AG09309 (cell line): ENCODE data around the gene WDR54.

Experiments
- DNase-seq: peaks from one replicate; pipeline ENCODE4 v3.0.0-alpha.2; 2010; ENCODE audit warnings: low read depth
- H3K4me3 ChIP-seq: 2 replicates; pipeline ENCODE4 v1.5.1; 2011; ENCODE audit warnings: mild to moderate bottlenecking, low read depth, low read length, moderate library complexity; ENCODE audit not compliant: control insufficient read depth
- TF ChIP-seq, protein P1 (sequence below): IDR thresholded peaks from 2 replicates; pipeline ENCODE4 v1.5.1; 2011; ENCODE audit warnings: mild to moderate bottlenecking, low read depth, low read length, inconsistent platforms; ENCODE audit not compliant: insufficient read depth, control insufficient read depth; ENCODE audit errors: missing control alignments

Gene WDR54

DNA sequence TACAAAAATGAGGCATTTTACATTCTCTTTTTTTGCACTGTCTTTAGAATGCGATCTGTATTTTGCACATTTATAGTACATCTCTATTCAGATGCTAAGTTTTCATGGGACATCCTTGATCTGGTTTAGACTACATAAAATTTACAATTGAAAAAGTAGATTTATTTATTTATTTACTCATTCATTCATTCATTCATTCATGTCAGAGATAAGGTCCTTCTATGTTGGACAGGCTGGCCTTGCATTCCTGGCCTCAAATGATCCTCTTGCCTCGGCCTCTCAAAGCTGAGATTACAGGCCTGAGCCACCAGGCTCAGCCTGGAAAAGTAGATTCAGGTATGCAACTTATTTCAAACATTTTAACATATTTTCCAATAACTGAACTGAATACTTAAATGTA is 25.4 kb upstream of the WDR54 start:
- no peak overlapping the region for H3K4me3 ChIP-seq
- no peak for DNase-seq
- TF ChIP-seq, protein P1, sequence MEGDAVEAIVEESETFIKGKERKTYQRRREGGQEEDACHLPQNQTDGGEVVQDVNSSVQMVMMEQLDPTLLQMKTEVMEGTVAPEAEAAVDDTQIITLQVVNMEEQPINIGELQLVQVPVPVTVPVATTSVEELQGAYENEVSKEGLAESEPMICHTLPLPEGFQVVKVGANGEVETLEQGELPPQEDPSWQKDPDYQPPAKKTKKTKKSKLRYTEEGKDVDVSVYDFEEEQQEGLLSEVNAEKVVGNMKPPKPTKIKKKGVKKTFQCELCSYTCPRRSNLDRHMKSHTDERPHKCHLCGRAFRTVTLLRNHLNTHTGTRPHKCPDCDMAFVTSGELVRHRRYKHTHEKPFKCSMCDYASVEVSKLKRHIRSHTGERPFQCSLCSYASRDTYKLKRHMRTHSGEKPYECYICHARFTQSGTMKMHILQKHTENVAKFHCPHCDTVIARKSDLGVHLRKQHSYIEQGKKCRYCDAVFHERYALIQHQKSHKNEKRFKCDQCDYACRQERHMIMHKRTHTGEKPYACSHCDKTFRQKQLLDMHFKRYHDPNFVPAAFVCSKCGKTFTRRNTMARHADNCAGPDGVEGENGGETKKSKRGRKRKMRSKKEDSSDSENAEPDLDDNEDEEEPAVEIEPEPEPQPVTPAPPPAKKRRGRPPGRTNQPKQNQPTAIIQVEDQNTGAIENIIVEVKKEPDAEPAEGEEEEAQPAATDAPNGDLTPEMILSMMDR: no peak

DNA sequence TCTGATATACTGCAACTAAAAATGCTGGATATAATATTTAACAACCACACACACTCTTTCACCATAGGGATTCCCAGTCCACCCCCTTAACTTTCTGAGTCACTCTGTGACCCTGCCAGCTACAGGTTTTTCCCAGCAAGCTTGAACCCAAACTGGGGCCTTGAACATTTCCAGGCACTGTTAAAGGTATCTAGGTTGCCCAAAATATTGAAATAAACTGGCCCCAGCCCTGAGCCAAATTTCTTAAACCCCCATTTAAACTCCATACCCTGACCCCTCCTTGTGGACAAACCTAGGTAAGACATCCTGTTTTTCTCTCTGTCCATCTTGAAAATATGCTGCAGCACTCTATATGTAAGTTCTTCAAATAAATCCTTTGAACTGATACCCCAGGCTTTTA is 21.7 kb upstream of the WDR54 start:
- TF ChIP-seq, protein P1: peak; percentile 63
- no peak for DNase-seq
- no peak overlapping the region for H3K4me3 ChIP-seq

DNA sequence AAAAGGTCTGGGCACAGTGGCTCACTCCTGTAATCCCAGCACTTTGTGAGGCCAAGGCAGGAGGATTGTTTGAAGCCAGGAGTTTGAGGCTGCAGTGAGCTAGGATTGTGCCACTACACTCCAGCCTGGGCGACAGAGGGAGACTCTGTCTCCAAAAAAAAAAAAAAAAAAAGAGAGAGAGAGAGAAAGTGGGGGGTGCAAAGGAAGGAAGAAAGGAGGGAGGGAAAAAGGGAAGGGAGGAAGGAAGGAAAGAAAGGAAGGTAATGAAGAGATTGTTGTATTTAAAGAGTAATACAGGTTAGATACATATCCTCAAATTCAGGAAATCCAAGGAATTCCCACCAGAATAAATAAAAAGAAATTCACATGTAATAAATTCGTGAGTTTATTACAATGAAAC is 19.6 kb upstream of the WDR54 start:
- H3K4me3 ChIP-seq: no peak overlapping the region
- DNase-seq: no peak
- TF ChIP-seq, protein P1: no peak

DNA sequence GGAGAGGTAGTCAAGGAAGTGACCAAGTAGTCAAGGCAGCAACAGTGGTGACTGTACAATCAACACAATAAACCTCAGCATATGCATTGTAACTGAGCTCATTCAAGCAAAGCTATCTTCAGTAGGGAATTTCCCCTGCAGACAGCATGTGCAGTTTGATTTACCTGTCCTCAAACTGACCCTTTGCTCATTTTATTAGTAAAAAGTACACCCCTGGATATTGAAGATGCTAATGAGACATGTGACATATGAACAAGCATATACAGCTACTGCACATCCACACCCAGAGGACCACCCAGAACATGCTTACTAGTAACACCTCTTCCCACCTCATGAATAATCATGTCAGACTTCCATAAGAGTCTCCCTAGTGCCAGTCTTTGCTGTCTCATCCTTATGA is 15.5 kb upstream of the WDR54 start:
- H3K4me3 ChIP-seq: no peak overlapping the region
- DNase-seq: no peak
- TF ChIP-seq, protein P1: no peak

DNA sequence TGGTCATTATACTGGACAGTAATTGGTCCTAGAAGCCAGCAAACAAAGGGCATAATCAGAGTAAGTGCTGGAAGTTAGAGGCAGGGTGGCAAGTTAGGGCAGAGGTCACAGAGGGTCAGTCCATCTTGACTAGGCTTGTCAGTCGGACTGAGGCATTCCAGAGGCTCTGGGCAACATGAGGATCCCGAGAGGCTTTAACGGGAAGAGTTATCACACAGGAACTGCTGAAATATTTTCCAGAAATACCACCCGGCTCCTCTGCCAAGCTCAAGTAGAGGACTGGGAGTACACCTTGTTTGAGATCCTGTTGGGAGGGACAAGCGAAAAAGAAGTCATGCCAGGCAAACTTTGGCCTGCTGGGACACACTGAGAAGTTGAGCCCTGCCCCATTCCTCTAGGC is 13.8 kb upstream of the WDR54 start:
- no peak overlapping the region for H3K4me3 ChIP-seq
- DNase-seq: no peak
- TF ChIP-seq, protein P1: no peak

DNA sequence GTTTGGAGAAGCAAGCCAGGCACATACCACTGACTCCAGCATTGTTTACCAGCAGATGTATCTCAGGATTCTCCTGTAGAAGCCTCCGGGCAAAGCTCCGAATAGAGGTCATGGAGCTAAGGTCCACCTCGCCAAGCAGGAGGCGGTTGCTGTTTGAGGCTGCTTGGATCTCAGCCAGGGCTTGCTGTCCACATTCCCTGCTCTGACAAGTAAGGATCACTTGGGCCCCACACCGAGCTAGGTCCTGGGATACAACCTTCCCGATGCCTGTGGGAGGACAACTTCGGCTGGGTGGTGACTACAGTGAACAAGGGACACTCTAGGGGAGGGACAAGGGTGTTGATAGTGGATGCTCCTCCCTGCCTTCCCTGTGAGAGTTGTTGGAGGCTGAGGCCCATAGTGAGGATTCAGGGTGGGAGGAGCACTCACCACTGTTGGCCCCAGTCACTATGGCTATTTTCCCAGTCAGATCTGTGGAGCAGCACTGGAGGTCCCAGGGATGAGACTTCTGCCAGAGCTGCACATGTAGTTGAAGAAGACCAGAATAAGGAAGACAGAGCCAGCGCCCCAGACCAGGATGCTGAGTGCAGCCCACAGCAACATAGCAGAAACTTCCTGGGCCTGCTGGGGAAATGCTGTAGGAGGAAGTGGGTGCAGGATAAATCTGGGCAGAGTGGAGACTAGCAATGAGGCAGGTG is 8.4 kb upstream of the WDR54 start:
- no peak overlapping the region for H3K4me3 ChIP-seq
- TF ChIP-seq, protein P1: no peak
- DNase-seq: no peak
